ENCODE results near the gene ANKH.

ANKH gene

DNA sequence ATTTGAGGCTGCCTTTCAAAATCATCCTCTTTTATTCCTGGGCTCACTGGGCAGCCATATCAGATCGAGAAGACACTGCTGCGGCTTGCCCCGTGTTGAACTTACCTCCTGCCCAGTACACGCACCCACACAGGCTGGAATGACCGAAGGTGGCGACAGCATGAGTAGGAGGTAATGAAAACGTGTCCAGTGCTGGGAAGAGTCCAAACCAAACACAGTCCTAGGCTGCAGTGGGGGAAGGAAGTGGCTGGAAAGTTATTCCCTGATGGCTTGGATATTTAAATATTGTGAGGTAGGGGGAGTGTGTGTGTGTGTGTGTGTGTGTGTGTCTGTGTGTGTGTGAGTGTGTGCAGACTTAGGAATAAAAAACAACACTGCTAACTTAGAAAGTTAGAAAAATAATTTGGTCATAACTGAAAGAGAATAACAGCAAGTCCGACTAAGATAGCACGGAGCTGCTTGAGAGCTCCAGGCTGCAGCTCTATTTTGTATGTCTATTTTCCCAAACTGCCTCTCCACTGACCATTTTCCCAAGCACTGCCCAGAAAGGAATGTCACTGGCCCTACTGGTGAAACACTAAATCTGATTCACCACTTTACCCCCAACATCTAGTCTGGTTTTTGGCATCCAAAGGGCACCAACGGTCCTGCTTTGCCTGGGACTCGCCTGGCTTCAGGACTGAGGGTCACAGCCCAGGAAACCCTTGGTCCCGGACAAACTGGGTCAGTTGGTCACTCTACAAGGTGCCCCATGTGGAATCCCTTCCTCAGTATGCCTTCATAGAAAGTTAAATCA, 41.2 kb downstream of the ANKH start:
- no peak overlapping the region for H2BK5ac ChIP-seq (ENCODE audit: low read length)
- WGBS (ENCODE audit: extremely low coverage, insufficient coverage, low lambda C conversion rate): no CpG with 5 or more reads among the region's 12 CpGs
- H2BK15ac ChIP-seq (replicated peaks; ENCODE audit: low read depth): no peak overlapping the region
- H3K36me3 ChIP-seq (ENCODE audit: control insufficient read depth, insufficient read depth, low read length): no peaks in the 10 kb centered on the region
- no peak overlapping the region for H4K8ac ChIP-seq (ENCODE audit: low read depth, low read length)
- H3K4me2 ChIP-seq (ENCODE audit: low read length): no peak overlapping the region
- H2AK5ac ChIP-seq (ENCODE audit: low read length): no peak overlapping the region
- no peak overlapping the region for H3K4me3 ChIP-seq (ENCODE audit: low read length)
- H3K9ac ChIP-seq (ENCODE audit: low read length): no peak overlapping the region
- no peak overlapping the region for H3K27ac ChIP-seq (ENCODE audit: low read depth, low read length)
- H3K18ac ChIP-seq (ENCODE audit: low read length): no peak overlapping the region
- H3K27me3 ChIP-seq (ENCODE audit: insufficient read depth, low read length, poor library complexity): no peaks in the 10 kb centered on the region
- no peaks in the 10 kb centered on the region for H3K79me2 ChIP-seq (ENCODE audit: control insufficient read depth, insufficient read depth, low read length)
- no peak overlapping the region for H3K56ac ChIP-seq (ENCODE audit: low read length)
- no peak overlapping the region for H2BK120ac ChIP-seq (ENCODE audit: low read depth, low read length)
- H3K23ac ChIP-seq (ENCODE audit: low read length): no peak overlapping the region
- DNase-seq: no peak
- no peak overlapping the region for H4K5ac ChIP-seq (ENCODE audit: low read length)
- H3K79me1 ChIP-seq (ENCODE audit: low read length): no peaks in the 10 kb centered on the region
- H3K4me1 ChIP-seq (ENCODE audit: control insufficient read depth, low read depth, low read length): no peaks in the 10 kb centered on the region
- no peak overlapping the region for H3K4ac ChIP-seq (ENCODE audit: low read depth, low read length)

DNA sequence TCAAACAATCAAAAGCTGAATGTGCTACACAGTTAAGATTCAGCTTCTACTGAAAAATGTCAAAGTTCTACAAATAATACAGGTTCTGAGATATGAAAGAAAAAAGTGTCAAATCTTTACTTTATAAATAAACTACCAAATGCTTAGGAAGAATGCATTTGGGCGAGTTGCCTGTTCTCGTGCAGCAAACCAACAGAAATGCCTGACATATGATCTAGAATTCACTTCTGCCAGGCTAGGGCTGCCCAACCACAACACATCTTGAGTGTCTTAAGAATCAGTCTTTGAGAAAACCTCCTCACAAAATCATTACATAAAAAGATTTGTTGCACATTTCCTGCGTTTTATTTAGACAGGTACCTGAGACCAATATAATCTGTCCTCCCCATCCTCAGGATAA, 42.2 kb downstream of the ANKH start:
- Histone ChIP-seq H2AK5ac (ENCODE audit: low read length) (no peak overlapping the region), H3K18ac (ENCODE audit: low read length) (no peak overlapping the region), H3K36me3 (ENCODE audit: control insufficient read depth, insufficient read depth, low read length) (no peaks in the 10 kb centered on the region), H3K56ac (ENCODE audit: low read length) (no peak overlapping the region), H4K5ac (ENCODE audit: low read length) (no peak overlapping the region), H3K27ac (ENCODE audit: low read depth, low read length) (no peak overlapping the region), H3K79me2 (ENCODE audit: control insufficient read depth, insufficient read depth, low read length) (no peaks in the 10 kb centered on the region), H4K8ac (ENCODE audit: low read depth, low read length) (no peak overlapping the region), H3K4me2 (ENCODE audit: low read length) (no peak overlapping the region), H3K23ac (ENCODE audit: low read length) (no peak overlapping the region), H2BK15ac (replicated peaks; ENCODE audit: low read depth) (no peak overlapping the region), H3K4me3 (ENCODE audit: low read length) (no peak overlapping the region), H3K9ac (ENCODE audit: low read length) (no peak overlapping the region), H2BK5ac (ENCODE audit: low read length) (no peak overlapping the region), H3K27me3 (ENCODE audit: insufficient read depth, low read length, poor library complexity) (no peaks in the 10 kb centered on the region), H3K4ac (ENCODE audit: low read depth, low read length) (no peak overlapping the region), H3K4me1 (ENCODE audit: control insufficient read depth, low read depth, low read length) (no peaks in the 10 kb centered on the region), H3K79me1 (ENCODE audit: low read length) (no peaks in the 10 kb centered on the region), H2BK120ac (ENCODE audit: low read depth, low read length) (no peak overlapping the region)
- no peak for DNase-seq
- WGBS (ENCODE audit: extremely low coverage, insufficient coverage, low lambda C conversion rate): no CpG with 5 or more reads among the region's 3 CpGs

DNA sequence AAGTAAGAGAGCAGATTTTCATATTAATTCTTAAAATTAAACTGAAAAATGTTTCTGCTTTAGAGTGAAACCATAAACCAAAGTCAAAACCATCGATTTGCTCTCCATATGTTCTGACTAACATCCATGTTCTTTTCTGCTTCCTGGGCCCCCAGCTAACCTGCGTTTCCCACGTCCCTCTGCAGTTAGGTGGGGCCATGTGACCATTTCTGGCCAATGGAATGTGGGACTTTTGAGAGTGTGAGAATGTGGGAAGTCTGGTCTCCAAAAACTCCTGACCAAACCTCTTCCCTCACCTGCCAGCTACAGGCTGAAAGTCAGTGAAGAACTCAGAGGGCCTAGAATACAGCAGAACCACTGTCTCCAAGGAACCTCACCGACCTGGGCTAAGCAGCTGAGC, 44.9 kb downstream of the ANKH start:
- DNase-seq: no peak
- Histone ChIP-seq H3K27me3 (ENCODE audit: insufficient read depth, low read length, poor library complexity) (no peaks in the 10 kb centered on the region), H3K79me1 (ENCODE audit: low read length) (no peaks in the 10 kb centered on the region), H3K23ac (ENCODE audit: low read length) (no peak overlapping the region), H4K8ac (ENCODE audit: low read depth, low read length) (no peak overlapping the region), H2BK15ac (replicated peaks; ENCODE audit: low read depth) (no peak overlapping the region), H3K18ac (ENCODE audit: low read length) (no peak overlapping the region), H3K36me3 (ENCODE audit: control insufficient read depth, insufficient read depth, low read length) (no peaks in the 10 kb centered on the region), H3K79me2 (ENCODE audit: control insufficient read depth, insufficient read depth, low read length) (no peaks in the 10 kb centered on the region), H3K9ac (ENCODE audit: low read length) (no peak overlapping the region), H3K4me3 (ENCODE audit: low read length) (no peak overlapping the region), H2AK5ac (ENCODE audit: low read length) (no peak overlapping the region), H2BK5ac (ENCODE audit: low read length) (no peak overlapping the region), H3K4me1 (ENCODE audit: control insufficient read depth, low read depth, low read length) (no peaks in the 10 kb centered on the region), H3K56ac (ENCODE audit: low read length) (no peak overlapping the region), H2BK120ac (ENCODE audit: low read depth, low read length) (no peak overlapping the region), H3K4me2 (ENCODE audit: low read length) (no peak overlapping the region), H3K27ac (ENCODE audit: low read depth, low read length) (no peak overlapping the region), H4K5ac (ENCODE audit: low read length) (no peak overlapping the region), H3K4ac (ENCODE audit: low read depth, low read length) (no peak overlapping the region)
- WGBS (ENCODE audit: extremely low coverage, insufficient coverage, low lambda C conversion rate): no CpG with 5 or more reads among the region's 4 CpGs

DNA sequence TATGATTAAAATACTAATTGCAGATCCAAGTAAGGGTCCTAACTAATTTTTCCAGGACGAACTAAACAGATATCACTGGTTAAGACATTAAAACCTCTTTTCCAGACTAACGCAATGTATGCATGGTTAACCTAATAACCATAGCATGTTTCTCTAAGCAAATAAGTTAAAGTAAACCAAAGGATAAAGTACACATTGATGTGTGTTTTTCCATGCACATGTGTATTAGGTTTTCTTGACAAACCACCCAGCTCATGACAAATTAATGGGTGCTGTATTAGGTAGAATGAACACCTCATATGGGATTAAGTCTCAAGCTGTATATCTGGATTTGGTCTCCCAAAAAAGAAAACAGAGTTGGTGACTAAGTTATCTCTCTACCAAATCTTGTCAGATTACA, 45.6 kb downstream of the ANKH start:
- DNase-seq: no peak
- Histone ChIP-seq H3K36me3 (ENCODE audit: control insufficient read depth, insufficient read depth, low read length) (no peaks in the 10 kb centered on the region), H3K23ac (ENCODE audit: low read length) (no peak overlapping the region), H3K4ac (ENCODE audit: low read depth, low read length) (no peak overlapping the region), H3K4me1 (ENCODE audit: control insufficient read depth, low read depth, low read length) (no peaks in the 10 kb centered on the region), H3K4me3 (ENCODE audit: low read length) (no peak overlapping the region), H2BK120ac (ENCODE audit: low read depth, low read length) (no peak overlapping the region), H3K27me3 (ENCODE audit: insufficient read depth, low read length, poor library complexity) (no peaks in the 10 kb centered on the region), H3K18ac (ENCODE audit: low read length) (no peak overlapping the region), H3K79me2 (ENCODE audit: control insufficient read depth, insufficient read depth, low read length) (no peaks in the 10 kb centered on the region), H3K4me2 (ENCODE audit: low read length) (no peak overlapping the region), H3K56ac (ENCODE audit: low read length) (no peak overlapping the region), H3K79me1 (ENCODE audit: low read length) (no peaks in the 10 kb centered on the region), H3K27ac (ENCODE audit: low read depth, low read length) (no peak overlapping the region), H4K8ac (ENCODE audit: low read depth, low read length) (no peak overlapping the region), H3K9ac (ENCODE audit: low read length) (no peak overlapping the region), H4K5ac (ENCODE audit: low read length) (no peak overlapping the region), H2BK5ac (ENCODE audit: low read length) (no peak overlapping the region), H2AK5ac (ENCODE audit: low read length) (no peak overlapping the region), H2BK15ac (replicated peaks; ENCODE audit: low read depth) (no peak overlapping the region)
- WGBS (ENCODE audit: extremely low coverage, insufficient coverage, low lambda C conversion rate): no CpG with 5 or more reads among the region's 2 CpGs

DNA sequence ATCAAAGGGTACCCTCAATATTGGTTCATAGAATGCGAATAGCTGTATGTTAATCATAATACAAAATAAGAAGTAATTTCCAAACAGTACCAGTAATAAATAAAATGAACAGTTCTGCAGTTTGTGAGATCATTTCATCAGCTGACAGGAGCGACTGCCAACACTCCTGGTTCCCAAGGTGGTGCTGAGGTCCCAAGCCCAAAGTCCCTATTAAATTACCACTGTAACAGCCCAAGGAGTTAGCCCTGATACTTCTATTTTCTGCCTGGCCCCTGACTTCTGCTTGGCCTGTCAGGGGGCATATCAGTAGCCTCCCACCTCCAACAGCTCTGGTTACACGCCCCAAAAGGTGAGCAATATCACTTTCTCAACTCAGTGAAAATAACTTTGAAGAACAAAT, 47.1 kb downstream of the ANKH start:
- Histone ChIP-seq H3K18ac (ENCODE audit: low read length) (no peak overlapping the region), H3K27ac (ENCODE audit: low read depth, low read length) (no peak overlapping the region), H4K8ac (ENCODE audit: low read depth, low read length) (no peak overlapping the region), H4K5ac (ENCODE audit: low read length) (no peak overlapping the region), H3K56ac (ENCODE audit: low read length) (no peak overlapping the region), H3K27me3 (ENCODE audit: insufficient read depth, low read length, poor library complexity) (no peaks in the 10 kb centered on the region), H3K23ac (ENCODE audit: low read length) (no peak overlapping the region), H2BK120ac (ENCODE audit: low read depth, low read length) (no peak overlapping the region), H2BK5ac (ENCODE audit: low read length) (no peak overlapping the region), H3K4me2 (ENCODE audit: low read length) (no peak overlapping the region), H3K79me1 (ENCODE audit: low read length) (no peaks in the 10 kb centered on the region), H3K36me3 (ENCODE audit: control insufficient read depth, insufficient read depth, low read length) (no peaks in the 10 kb centered on the region), H3K4me1 (ENCODE audit: control insufficient read depth, low read depth, low read length) (no peaks in the 10 kb centered on the region), H3K9ac (ENCODE audit: low read length) (no peak overlapping the region), H3K4ac (ENCODE audit: low read depth, low read length) (no peak overlapping the region), H3K4me3 (ENCODE audit: low read length) (no peak overlapping the region), H2AK5ac (ENCODE audit: low read length) (no peak overlapping the region), H3K79me2 (ENCODE audit: control insufficient read depth, insufficient read depth, low read length) (no peaks in the 10 kb centered on the region), H2BK15ac (replicated peaks; ENCODE audit: low read depth) (no peak overlapping the region)
- DNase-seq: no peak
- no CpG with 5 or more reads among the region's 3 CpGs for WGBS (ENCODE audit: extremely low coverage, insufficient coverage, low lambda C conversion rate)
